Testis (tissue), 3 donors: ENCODE results near the gene SOD2. TPM values are rescaled to one million over a fixed set of nuclear protein-coding genes. Genes with fewer than 3 reads are reported as not detected.

Experiments
- DNase-seq: peaks from one replicate; pipeline ENCODE4 v3.0.0-alpha.2; 2019
- H3K27ac ChIP-seq, 2 donors: fragments of 200-600 bp; sonication (generic); one replicate each; pipeline ENCODE4 v1.5.1; 2019
- H3K27me3 ChIP-seq: fragments of 200-600 bp; sonication (generic); one replicate; pipeline ENCODE4 v1.5.1; 2019
- H3K36me3 ChIP-seq: fragments of 200-600 bp; sonication (generic); one replicate; pipeline ENCODE4 v1.5.1; 2017; ENCODE audit warnings: low read depth; ENCODE audit errors: missing control alignments
- H3K4me1 ChIP-seq: fragments of 200-600 bp; sonication (generic); one replicate; pipeline ENCODE4 v1.5.1; 2019
- H3K4me3 ChIP-seq, 2 donors: fragments of 200-600 bp; sonication (generic); one replicate each; pipeline ENCODE4 v1.5.1; 2017 to 2019
- H3K9me3 ChIP-seq: fragments of 200-600 bp; sonication (generic); one replicate; pipeline ENCODE4 v1.5.1; 2017
- POLR2A ChIP-seq: fragments of 450-650 bp; IDR thresholded peaks from one replicate; pipeline ENCODE4 v1.6.1; 2017; ENCODE audit warnings: antibody characterized with exemption, mild to moderate bottlenecking, moderate library complexity
- WGBS, 2 donors: methylation state at CpG; one replicate each; pipeline ENCODE4 v1.1.5; 2018; 5-methylcytosine and 5-hydroxymethylcytosine counted together
- intact Hi-C: fragments of 100-400 bp; cut with DNase I; formaldehyde crosslinking; loops from one replicate; pipeline ENCODE4 v1.15.1; 2023; ENCODE audit warnings: low total_unique reads
- polyA plus RNA-seq: library from polyadenylated mRNA; stranded (reverse); fragments of 350-450 nt; fragmentation: Illumina TruSeq; extraction: RNeasy Lipid Tissue Mini Kit (QIAGEN cat#74804); gene quantifications from one replicate; pipeline ENCODE4 v1.2.3, GENCODE V29; 2014; ENCODE audit warnings: low read depth, low replicate concordance; ENCODE audit not compliant: insufficient read depth
- total RNA-seq, 2 donors: library from RNA; depleted of rRNA; stranded (reverse); fragments of >200 nt; gene quantifications; one replicate each; pipeline ENCODE4 v1.2.3, GENCODE V29; 2016
- TF ChIP-seq, protein P1 (sequence below), 3 experiments: fragments of 450-650 bp in 2 of 3; fragments of 200-600 bp in 1 of 3; sonication (generic) in 1 of 3; IDR thresholded peaks; one replicate each; pipeline ENCODE4 v1.5.1; 2016 to 2019; ENCODE audit warnings: antibody characterized with exemption in 3 of 3, mild to moderate bottlenecking in 2 of 3, moderate library complexity in 1 of 3

Gene SOD2
- total and polyA plus RNA-seq, 3 donors from 2014 or later = 56.5 to 160 (median 98.5) TPM

DNA sequence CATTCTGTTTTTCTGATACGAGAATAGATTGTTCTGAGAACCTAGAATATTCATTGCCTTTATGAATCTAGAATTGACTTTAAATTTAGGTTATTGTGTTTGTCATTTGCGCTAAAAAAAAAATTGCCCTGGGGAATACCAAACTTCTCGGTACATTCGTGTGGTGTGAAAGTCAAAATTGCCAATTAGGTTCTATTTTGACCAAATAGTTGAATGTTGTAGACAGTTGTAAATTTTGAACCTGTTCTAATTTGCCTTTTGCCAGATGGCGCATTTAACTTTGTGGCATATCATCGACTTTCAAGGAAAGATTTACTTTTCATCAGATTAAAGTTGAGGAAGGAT lies 37.3 kb upstream of the SOD2 start:
- WGBS, 2 donors = 60 to 62% methylated on average over 6 of the region's 6 CpGs
- no peak for DNase-seq
- Histone ChIP-seq H3K4me3 (no peak overlapping the region), H3K27me3 (no peaks in the 10 kb centered on the region), H3K36me3 (no peaks in the 10 kb centered on the region), H3K27ac (no peak overlapping the region), H3K9me3 (no peaks in the 10 kb centered on the region), H3K4me1 (peaks cover 20% of the 10 kb centered on the region)
- intact Hi-C loops = no loop called here
- no peak for TF ChIP-seq POLR2A
- TF ChIP-seq, protein P1, sequence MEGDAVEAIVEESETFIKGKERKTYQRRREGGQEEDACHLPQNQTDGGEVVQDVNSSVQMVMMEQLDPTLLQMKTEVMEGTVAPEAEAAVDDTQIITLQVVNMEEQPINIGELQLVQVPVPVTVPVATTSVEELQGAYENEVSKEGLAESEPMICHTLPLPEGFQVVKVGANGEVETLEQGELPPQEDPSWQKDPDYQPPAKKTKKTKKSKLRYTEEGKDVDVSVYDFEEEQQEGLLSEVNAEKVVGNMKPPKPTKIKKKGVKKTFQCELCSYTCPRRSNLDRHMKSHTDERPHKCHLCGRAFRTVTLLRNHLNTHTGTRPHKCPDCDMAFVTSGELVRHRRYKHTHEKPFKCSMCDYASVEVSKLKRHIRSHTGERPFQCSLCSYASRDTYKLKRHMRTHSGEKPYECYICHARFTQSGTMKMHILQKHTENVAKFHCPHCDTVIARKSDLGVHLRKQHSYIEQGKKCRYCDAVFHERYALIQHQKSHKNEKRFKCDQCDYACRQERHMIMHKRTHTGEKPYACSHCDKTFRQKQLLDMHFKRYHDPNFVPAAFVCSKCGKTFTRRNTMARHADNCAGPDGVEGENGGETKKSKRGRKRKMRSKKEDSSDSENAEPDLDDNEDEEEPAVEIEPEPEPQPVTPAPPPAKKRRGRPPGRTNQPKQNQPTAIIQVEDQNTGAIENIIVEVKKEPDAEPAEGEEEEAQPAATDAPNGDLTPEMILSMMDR (IDR thresholded peaks at IDR 0.05) = no peak

DNA sequence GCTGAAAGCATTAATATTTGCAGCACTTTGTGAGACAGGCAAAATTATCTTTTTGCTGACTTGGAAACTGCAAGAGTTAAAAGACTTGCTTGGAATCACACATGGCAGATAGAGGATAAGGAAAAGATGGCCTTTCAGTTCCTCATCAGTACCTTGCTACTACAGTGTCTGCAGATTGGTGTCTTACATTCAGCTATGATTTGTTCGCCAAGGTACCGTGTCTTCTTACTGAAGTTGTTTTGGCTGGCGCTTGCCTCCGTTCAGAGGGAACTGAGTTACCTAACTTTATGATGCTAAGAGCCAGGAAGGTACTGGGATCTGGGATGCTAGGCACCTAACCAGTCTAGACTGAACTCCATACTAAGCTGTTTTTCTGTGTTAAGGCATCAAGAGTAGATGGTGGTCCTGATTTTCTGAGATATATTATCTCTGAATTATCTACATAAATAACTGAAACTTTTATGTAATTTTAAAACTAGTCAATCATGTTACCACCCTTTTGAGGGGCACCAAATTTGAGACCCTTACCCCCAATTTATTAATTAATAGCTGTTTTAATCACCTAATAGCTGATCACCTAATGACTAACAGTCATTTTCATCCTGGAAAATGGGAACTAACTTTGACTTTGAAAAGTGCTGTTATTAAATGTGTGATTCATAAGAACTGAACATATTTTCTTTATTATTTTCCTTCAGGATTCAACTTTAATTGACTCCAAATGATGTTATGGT lies 36.7 kb upstream of the SOD2 start:
- no peak overlapping the region for H3K27ac ChIP-seq
- no peak for TF ChIP-seq POLR2A
- TF ChIP-seq, protein P1 (IDR thresholded peaks at IDR 0.05) = no peak
- H3K4me3 ChIP-seq = no peak overlapping the region
- intact Hi-C loops = loop anchor here (2.0 to 5.0 kb wide), 2 partner anchors 31 to 37 kb away; partner anchors contain the start of gene SOD2
- no peaks in the 10 kb centered on the region for H3K9me3 ChIP-seq
- H3K36me3 ChIP-seq = no peaks in the 10 kb centered on the region
- no peak for DNase-seq
- H3K27me3 ChIP-seq = no peaks in the 10 kb centered on the region
- WGBS, 2 donors = 10 to 19% methylated on average over 4 of the region's 4 CpGs
- peaks cover 20% of the 10 kb centered on the region for H3K4me1 ChIP-seq

DNA sequence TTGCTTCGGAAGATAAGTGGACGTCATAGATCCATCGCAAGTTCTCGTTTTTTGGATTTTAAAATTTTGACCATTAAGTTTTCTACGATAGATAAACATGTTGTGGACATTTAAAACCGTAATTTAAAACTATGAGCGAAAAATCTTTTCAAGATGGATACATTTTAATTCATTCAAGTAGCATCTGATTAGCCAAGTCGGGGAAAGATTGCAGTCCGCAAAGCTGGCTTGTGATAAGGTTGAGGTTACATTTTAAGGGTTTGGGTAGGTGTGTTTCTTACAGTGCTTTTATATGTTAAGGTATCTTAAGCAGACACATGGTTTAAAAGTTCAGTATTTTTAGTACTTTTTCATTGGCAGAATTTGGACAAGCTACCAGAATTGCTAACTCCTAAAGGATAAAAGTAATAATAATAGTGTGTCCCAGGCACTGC lies 35.5 kb upstream of the SOD2 start:
- Histone ChIP-seq H3K4me3 (peak overlapping the region; percentile 91 to 97), H3K27me3 (no peaks in the 10 kb centered on the region), H3K27ac (peak overlapping the region; percentile 98 to 99), H3K9me3 (no peaks in the 10 kb centered on the region), H3K36me3 (no peaks in the 10 kb centered on the region), H3K4me1 (peaks cover 20% of the 10 kb centered on the region)
- no peak for DNase-seq
- intact Hi-C loops = loop anchor here (2.0 to 5.0 kb wide), 2 partner anchors 32 to 36 kb away; partner anchors contain the start of gene SOD2
- 2% methylated on average over 9 of the region's 9 CpGs for WGBS, 2 donors
- no peak for TF ChIP-seq POLR2A
- TF ChIP-seq, protein P1 (IDR thresholded peaks at IDR 0.05) = no peak

DNA sequence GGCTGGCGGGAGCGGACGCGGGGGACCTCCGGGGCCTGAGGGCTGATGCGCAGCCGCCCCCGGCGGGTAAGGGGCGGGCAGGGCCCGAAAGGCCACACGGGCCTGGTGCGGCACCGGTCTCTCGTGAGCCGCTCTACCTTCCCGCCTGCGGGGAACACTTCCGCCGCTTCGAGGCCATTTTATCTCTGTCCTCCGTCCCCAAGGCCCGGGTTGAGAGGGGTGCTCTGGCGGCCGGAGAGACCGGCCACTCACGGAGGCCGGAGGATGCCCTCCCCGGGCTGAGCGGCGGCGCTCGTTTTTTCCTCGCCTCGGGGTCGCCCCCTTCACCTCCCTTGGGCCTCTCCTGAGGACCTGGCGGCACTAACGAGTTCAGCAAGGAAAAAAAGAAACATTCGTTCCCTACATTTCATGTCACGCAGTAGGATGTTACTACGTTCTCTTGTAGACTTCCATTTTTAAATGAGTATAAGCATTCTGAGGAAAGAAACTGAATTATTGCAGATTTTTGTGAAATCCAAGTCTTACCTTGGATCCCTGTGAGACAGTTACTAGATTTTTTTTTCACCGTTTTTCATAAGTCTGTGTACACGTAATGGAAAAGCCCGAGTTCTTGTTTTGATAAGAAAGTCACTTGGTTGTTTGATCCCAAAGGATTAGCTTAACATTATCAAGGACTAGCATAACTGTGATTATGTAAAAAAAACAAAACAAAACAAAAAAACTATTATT lies 34.8 kb upstream of the SOD2 start:
- H3K4me3 ChIP-seq = peak overlapping the region; percentile 91 to 97
- H3K27me3 ChIP-seq = no peaks in the 10 kb centered on the region
- H3K9me3 ChIP-seq = no peaks in the 10 kb centered on the region
- no peak for DNase-seq
- intact Hi-C loops = loop anchor here (2.0 to 5.0 kb wide), 2 partner anchors 33 to 36 kb away; partner anchors contain the start of gene SOD2
- TF ChIP-seq POLR2A = no peak
- TF ChIP-seq, protein P1 (IDR thresholded peaks at IDR 0.05) = no peak
- peaks cover 20% of the 10 kb centered on the region for H3K4me1 ChIP-seq
- WGBS, 2 donors = 0% methylated on average over 13 to 30 of the region's 44 CpGs
- H3K36me3 ChIP-seq = no peaks in the 10 kb centered on the region
- peak overlapping the region; percentile 98 to 99 for H3K27ac ChIP-seq
